ENCODE data around the gene HIVEP3.

HIVEP3 gene

GRCh38 chr1:41617336-41617735 is 301.4 kb downstream of the HIVEP3 start:
- Histone ChIP-seq H3K36me3 (ENCODE audit: control insufficient read depth, insufficient read depth, low read length) (no peaks in the 10 kb centered on the region), H3K9me3 (ENCODE audit: control insufficient read depth, insufficient read depth, low read length) (no peaks in the 10 kb centered on the region), H3K4me3 (ENCODE audit: low read length) (no peak overlapping the region), H3K27ac (ENCODE audit: low read length) (no peak overlapping the region), H3K4me1 (ENCODE audit: control insufficient read depth, insufficient read depth, low read length) (peaks cover 4% of the 10 kb centered on the region; the same call in 1 of the 2 replicates), H3K27me3 (ENCODE audit: control insufficient read depth, insufficient read depth, low read length) (no peaks in the 10 kb centered on the region)
- DNase-seq (ENCODE audit: low read depth, low spot score): no peak
- WGBS (ENCODE audit: insufficient coverage, insufficient read length): no CpG with 5 or more reads among the region's 5 CpGs

GRCh38 chr1:41616563-41616962 is 302.2 kb downstream of the HIVEP3 start:
- H3K36me3 ChIP-seq (ENCODE audit: control insufficient read depth, insufficient read depth, low read length): no peaks in the 10 kb centered on the region
- peaks cover 4% of the 10 kb centered on the region; the same call in 1 of the 2 replicates for H3K4me1 ChIP-seq (ENCODE audit: control insufficient read depth, insufficient read depth, low read length)
- H3K4me3 ChIP-seq (ENCODE audit: low read length): no peak overlapping the region
- DNase-seq (ENCODE audit: low read depth, low spot score): no peak
- H3K27me3 ChIP-seq (ENCODE audit: control insufficient read depth, insufficient read depth, low read length): no peaks in the 10 kb centered on the region
- no peak overlapping the region for H3K27ac ChIP-seq (ENCODE audit: low read length)
- no peaks in the 10 kb centered on the region for H3K9me3 ChIP-seq (ENCODE audit: control insufficient read depth, insufficient read depth, low read length)
- WGBS (ENCODE audit: insufficient coverage, insufficient read length): no CpG with 5 or more reads among the region's 2 CpGs

GRCh38 chr1:41615981-41616380 is 302.7 kb downstream of the HIVEP3 start:
- Histone ChIP-seq H3K4me3 (ENCODE audit: low read length) (no peak overlapping the region), H3K27ac (ENCODE audit: low read length) (no peak overlapping the region), H3K27me3 (ENCODE audit: control insufficient read depth, insufficient read depth, low read length) (no peaks in the 10 kb centered on the region), H3K36me3 (ENCODE audit: control insufficient read depth, insufficient read depth, low read length) (no peaks in the 10 kb centered on the region), H3K9me3 (ENCODE audit: control insufficient read depth, insufficient read depth, low read length) (no peaks in the 10 kb centered on the region), H3K4me1 (ENCODE audit: control insufficient read depth, insufficient read depth, low read length) (peaks cover 4% of the 10 kb centered on the region; the same call in 1 of the 2 replicates)
- no CpG with 5 or more reads among the region's 2 CpGs for WGBS (ENCODE audit: insufficient coverage, insufficient read length)
- no peak for DNase-seq (ENCODE audit: low read depth, low spot score)

DNA sequence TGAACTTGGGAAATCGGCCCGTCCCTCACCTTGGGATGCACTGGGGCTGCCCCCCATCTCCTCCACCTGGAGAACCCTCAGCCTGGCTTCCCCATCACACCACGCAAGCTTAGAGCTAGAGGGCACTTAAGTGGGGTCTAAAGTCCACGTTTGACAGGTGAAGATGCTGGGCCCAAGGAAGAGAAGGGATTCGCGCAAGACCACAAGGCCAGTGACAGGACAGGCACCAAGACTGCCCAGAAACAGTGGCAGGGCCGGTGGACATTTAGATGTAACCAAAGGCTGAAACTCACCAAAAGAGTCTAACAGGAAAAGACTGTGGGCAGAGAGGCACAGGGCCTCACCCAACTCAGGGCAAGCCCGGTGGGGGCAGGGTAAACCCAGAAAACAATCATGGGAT is 303.4 kb downstream of the HIVEP3 start:
- no peaks in the 10 kb centered on the region for H3K36me3 ChIP-seq (ENCODE audit: control insufficient read depth, insufficient read depth, low read length)
- no peaks in the 10 kb centered on the region for H3K27me3 ChIP-seq (ENCODE audit: control insufficient read depth, insufficient read depth, low read length)
- no CpG with 5 or more reads among the region's 8 CpGs for WGBS (ENCODE audit: insufficient coverage, insufficient read length)

GRCh38 chr1:41614818-41615217 is 303.9 kb downstream of the HIVEP3 start:
- Histone ChIP-seq H3K4me3 (ENCODE audit: low read length) (no peak overlapping the region), H3K27ac (ENCODE audit: low read length) (no peak overlapping the region), H3K36me3 (ENCODE audit: control insufficient read depth, insufficient read depth, low read length) (no peaks in the 10 kb centered on the region), H3K27me3 (ENCODE audit: control insufficient read depth, insufficient read depth, low read length) (no peaks in the 10 kb centered on the region), H3K4me1 (ENCODE audit: control insufficient read depth, insufficient read depth, low read length) (peaks cover 2% of the 10 kb centered on the region; the same call in 1 of the 2 replicates), H3K9me3 (ENCODE audit: control insufficient read depth, insufficient read depth, low read length) (no peaks in the 10 kb centered on the region)
- no peak for DNase-seq (ENCODE audit: low read depth, low spot score)
- WGBS (ENCODE audit: insufficient coverage, insufficient read length): no CpG with 5 or more reads among the region's 6 CpGs

More for the DNA sequence above, 303.4 kb downstream of the HIVEP3 start:
- Histone ChIP-seq H3K9me3 (ENCODE audit: control insufficient read depth, insufficient read depth, low read length) (no peaks in the 10 kb centered on the region), H3K27ac (ENCODE audit: low read length) (no peak overlapping the region), H3K4me3 (ENCODE audit: low read length) (no peak overlapping the region), H3K4me1 (ENCODE audit: control insufficient read depth, insufficient read depth, low read length) (peaks cover 4% of the 10 kb centered on the region; the same call in 1 of the 2 replicates)
- DNase-seq (ENCODE audit: low read depth, low spot score): no peak

DNA sequence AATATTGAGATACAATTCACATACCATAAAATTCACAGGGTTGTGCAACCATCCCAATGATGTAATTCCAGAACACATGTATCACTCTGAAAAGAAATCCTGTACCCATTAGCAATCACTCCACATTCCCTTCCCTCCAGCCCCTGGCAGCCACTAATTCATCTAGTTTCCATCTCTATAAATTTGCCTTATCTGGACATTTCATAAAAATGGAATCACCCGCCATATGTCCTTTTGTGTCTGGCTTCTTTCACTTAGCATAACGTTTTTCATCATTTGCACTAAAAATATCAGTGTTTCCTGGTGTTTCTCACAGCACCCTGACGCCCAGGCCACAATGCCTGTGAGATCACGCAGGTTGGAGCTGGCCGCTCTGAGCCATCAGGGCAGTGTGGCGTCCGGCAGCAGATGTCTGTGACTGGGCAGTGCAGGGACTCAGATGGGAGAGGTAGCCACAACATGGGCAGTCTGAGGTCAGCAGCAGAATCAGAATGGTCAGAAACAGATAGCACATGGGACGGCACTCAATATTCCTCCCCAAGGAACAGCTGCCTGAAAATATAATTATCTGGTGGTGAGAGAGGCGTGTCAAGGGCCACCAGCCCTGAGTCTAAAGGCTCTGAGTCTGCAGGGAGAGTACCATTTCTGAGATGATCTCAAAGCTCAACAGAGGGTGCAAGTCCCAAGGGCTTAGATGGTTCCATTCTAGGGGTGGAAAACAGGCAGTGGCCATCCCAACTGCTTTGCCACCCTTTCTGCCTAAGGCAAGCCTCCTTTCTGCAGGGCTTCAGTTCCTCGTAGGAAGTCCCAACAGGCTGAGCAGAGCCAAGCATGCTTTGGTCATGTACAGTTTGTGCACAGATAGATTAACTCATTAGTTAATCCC is 304.8 kb downstream of the HIVEP3 start:
- Histone ChIP-seq H3K9me3 (ENCODE audit: control insufficient read depth, insufficient read depth, low read length) (no peaks in the 10 kb centered on the region), H3K36me3 (ENCODE audit: control insufficient read depth, insufficient read depth, low read length) (no peaks in the 10 kb centered on the region), H3K4me1 (ENCODE audit: control insufficient read depth, insufficient read depth, low read length) (no peaks in the 10 kb centered on the region), H3K27ac (ENCODE audit: low read length) (no peak overlapping the region), H3K27me3 (ENCODE audit: control insufficient read depth, insufficient read depth, low read length) (no peaks in the 10 kb centered on the region), H3K4me3 (ENCODE audit: low read length) (no peak overlapping the region)
- DNase-seq (ENCODE audit: low read depth, low spot score): no peak
- WGBS (ENCODE audit: insufficient coverage, insufficient read length): no CpG with 5 or more reads among the region's 10 CpGs

GRCh38 chr1:41612953-41613352 is 305.8 kb downstream of the HIVEP3 start:
- no peak overlapping the region for H3K4me3 ChIP-seq (ENCODE audit: low read length)
- H3K4me1 ChIP-seq (ENCODE audit: control insufficient read depth, insufficient read depth, low read length): no peaks in the 10 kb centered on the region
- no CpG with 5 or more reads among the region's 9 CpGs for WGBS (ENCODE audit: insufficient coverage, insufficient read length)
- H3K36me3 ChIP-seq (ENCODE audit: control insufficient read depth, insufficient read depth, low read length): no peaks in the 10 kb centered on the region
- H3K9me3 ChIP-seq (ENCODE audit: control insufficient read depth, insufficient read depth, low read length): no peaks in the 10 kb centered on the region
- no peak overlapping the region for H3K27ac ChIP-seq (ENCODE audit: low read length)
- no peak for DNase-seq (ENCODE audit: low read depth, low spot score)
- no peaks in the 10 kb centered on the region for H3K27me3 ChIP-seq (ENCODE audit: control insufficient read depth, insufficient read depth, low read length)

DNA sequence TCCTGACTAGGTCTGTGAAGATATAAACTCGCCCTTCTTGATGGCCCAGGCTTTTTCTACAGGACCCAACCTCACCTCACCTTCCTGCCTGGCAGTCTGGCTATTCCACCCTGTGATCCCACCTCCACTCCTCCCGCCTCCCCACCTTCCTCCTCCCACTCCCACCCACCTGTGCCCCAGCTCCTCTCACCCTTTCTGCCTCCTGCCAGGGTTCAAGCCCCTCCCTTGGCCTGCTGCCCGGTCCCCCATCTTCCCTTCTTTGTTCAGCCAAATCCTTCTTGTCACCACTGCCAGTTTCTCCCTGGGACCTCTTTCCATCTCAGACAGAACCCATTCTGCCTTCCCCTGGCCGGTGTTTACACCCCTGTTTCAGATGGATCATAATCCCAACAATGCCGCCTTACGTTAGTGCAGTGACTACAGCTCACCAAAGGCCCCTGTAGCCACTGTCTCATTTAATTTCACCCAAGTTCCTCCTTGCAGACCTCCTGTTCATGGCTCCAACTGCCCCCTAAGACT is 306.7 kb downstream of the HIVEP3 start:
- no peaks in the 10 kb centered on the region for H3K27me3 ChIP-seq (ENCODE audit: control insufficient read depth, insufficient read depth, low read length)
- H3K9me3 ChIP-seq (ENCODE audit: control insufficient read depth, insufficient read depth, low read length): no peaks in the 10 kb centered on the region
- no peak overlapping the region for H3K4me3 ChIP-seq (ENCODE audit: low read length)
- no peak overlapping the region for H3K27ac ChIP-seq (ENCODE audit: low read length)
- H3K36me3 ChIP-seq (ENCODE audit: control insufficient read depth, insufficient read depth, low read length): no peaks in the 10 kb centered on the region
- WGBS (ENCODE audit: insufficient coverage, insufficient read length): no CpG with 5 or more reads among the region's 6 CpGs
- no peaks in the 10 kb centered on the region for H3K4me1 ChIP-seq (ENCODE audit: control insufficient read depth, insufficient read depth, low read length)
- no peak for DNase-seq (ENCODE audit: low read depth, low spot score)

GRCh38 chr1:41611068-41611931 is 307.4 kb downstream of the HIVEP3 start:
- Histone ChIP-seq H3K4me1 (ENCODE audit: control insufficient read depth, insufficient read depth, low read length) (no peaks in the 10 kb centered on the region), H3K36me3 (ENCODE audit: control insufficient read depth, insufficient read depth, low read length) (no peaks in the 10 kb centered on the region), H3K9me3 (ENCODE audit: control insufficient read depth, insufficient read depth, low read length) (no peaks in the 10 kb centered on the region), H3K4me3 (ENCODE audit: low read length) (no peak overlapping the region), H3K27ac (ENCODE audit: low read length) (no peak overlapping the region), H3K27me3 (ENCODE audit: control insufficient read depth, insufficient read depth, low read length) (no peaks in the 10 kb centered on the region)
- no CpG with 5 or more reads among the region's 17 CpGs for WGBS (ENCODE audit: insufficient coverage, insufficient read length)
- no peak for DNase-seq (ENCODE audit: low read depth, low spot score)

DNA sequence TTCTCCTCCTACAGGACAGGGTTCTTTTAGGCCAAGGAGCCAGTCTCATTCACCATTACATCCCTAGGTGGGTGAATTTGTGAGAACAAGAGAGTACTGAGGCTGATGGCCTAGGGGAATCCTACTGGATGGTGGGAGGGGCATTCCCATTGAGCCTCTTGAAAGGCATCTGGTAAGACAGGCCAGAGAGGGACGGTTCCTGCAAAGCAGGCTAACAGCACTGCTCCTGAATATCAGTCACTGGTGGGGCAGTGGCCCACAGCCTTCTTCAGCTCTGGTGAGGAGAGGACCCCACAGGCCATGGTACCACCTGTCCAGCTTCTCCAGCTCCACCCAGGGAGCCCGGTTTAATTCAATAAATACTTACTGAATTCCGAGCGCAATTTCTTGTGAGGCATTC is 308.4 kb downstream of the HIVEP3 start:
- no peak for DNase-seq (ENCODE audit: low read depth, low spot score)
- no peaks in the 10 kb centered on the region for H3K27me3 ChIP-seq (ENCODE audit: control insufficient read depth, insufficient read depth, low read length)
- no peak overlapping the region for H3K27ac ChIP-seq (ENCODE audit: low read length)
- H3K36me3 ChIP-seq (ENCODE audit: control insufficient read depth, insufficient read depth, low read length): no peaks in the 10 kb centered on the region
- H3K4me3 ChIP-seq (ENCODE audit: low read length): no peak overlapping the region
- H3K4me1 ChIP-seq (ENCODE audit: control insufficient read depth, insufficient read depth, low read length): no peaks in the 10 kb centered on the region
- WGBS (ENCODE audit: insufficient coverage, insufficient read length): no CpG with 5 or more reads among the region's 4 CpGs
- no peaks in the 10 kb centered on the region for H3K9me3 ChIP-seq (ENCODE audit: control insufficient read depth, insufficient read depth, low read length)

Data from iPS DF 6.9 (cell line).